ENCODE measurements around the gene TMEM138. TPM values are rescaled to one million over a fixed set of nuclear protein-coding genes. Genes with fewer than 3 reads are reported as not detected.

Gene TMEM138
- total RNA-seq, 1 experiment from 2014 or later, result 38.8 TPM

- TF ChIP-seq ZNF512 (CRISPR knock-in tag; IDR thresholded peaks at IDR 0.05; ENCODE audit: borderline replicate concordance) (no peak), RELA (CRISPR knock-in tag; IDR thresholded peaks at IDR 0.05; ENCODE audit: borderline replicate concordance) (no peak), SMAD3 (CRISPR knock-in tag; IDR thresholded peaks at IDR 0.05; ENCODE audit: borderline replicate concordance) (peak; percentile 60; the same call in 1 of the 2 replicates), HMGA2 (CRISPR knock-in tag; IDR thresholded peaks at IDR 0.05) (no peak), STAT6 (CRISPR knock-in tag; conservative IDR thresholded peaks at IDR 0.05; ENCODE audit: low read depth) (no peak)
Observed at GRCh38 chr11:61361741-61362541, at the start of gene TMEM138, which contains the start of gene CYB561A3 (continued).

GRCh38 chr11:61315260-61315659 is 46.9 kb upstream of the TMEM138 start:
- ATAC-seq (no peak), DNase-seq (ENCODE audit: low spot score) (no peak)
- Mint-ChIP-seq H3K36me3 (peaks cover 63% of the 10 kb centered on the region), H3K4me3 (no peak overlapping the region), H3K27ac (no peak overlapping the region), H3K27me3 (ENCODE audit: low read depth) (no peaks in the 10 kb centered on the region), H3K9me3 (no peaks in the 10 kb centered on the region), H3K4me1 (no peaks in the 10 kb centered on the region)
- ChIA-PET POLR2A (no interaction called here), CTCF (interaction anchor here (0.7 kb wide), 1 partner anchor 1024 kb away, joined by 3 read pairs; no protein-coding TSS in a partner anchor)
- TF ChIP-seq IRF2 (CRISPR knock-in tag; IDR thresholded peaks at IDR 0.05; ENCODE audit: borderline replicate concordance, low read depth), result no peak
- TF ChIP-seq FOXJ3 (CRISPR knock-in tag; IDR thresholded peaks at IDR 0.05; ENCODE audit: borderline replicate concordance), result no peak
- no peak for TF ChIP-seq MXD4 (CRISPR knock-in tag; IDR thresholded peaks at IDR 0.05; ENCODE audit: borderline replicate concordance)
- no peak for TF ChIP-seq EMX1 (CRISPR knock-in tag; IDR thresholded peaks at IDR 0.05)
- no peak for TF ChIP-seq FOXK1 (CRISPR knock-in tag; IDR thresholded peaks at IDR 0.05)
- no peak for TF ChIP-seq ZNF317 (CRISPR knock-in tag; IDR thresholded peaks at IDR 0.05; ENCODE audit: borderline replicate concordance, low read depth)
- no peak for TF ChIP-seq ZMAT4 (CRISPR knock-in tag; IDR thresholded peaks at IDR 0.05)

GRCh38 chr11:61325649-61326414 is 36.3 kb upstream of the TMEM138 start:
- POLR2A ChIA-PET, result interaction anchor here (0.5 kb wide), 2 partner anchors 93 to 101 kb away, joined by 3 to 5 read pairs; no protein-coding TSS in a partner anchor
- no peak for DNase-seq (ENCODE audit: low spot score)
- H3K27me3 Mint-ChIP-seq (ENCODE audit: low read depth), result no peaks in the 10 kb centered on the region
- H3K4me3 Mint-ChIP-seq, result no peak overlapping the region
- H3K4me1 Mint-ChIP-seq, result no peaks in the 10 kb centered on the region; the same call in 1 of the 2 replicates
- ATAC-seq, result no peak
- no peak overlapping the region; the same call in 1 of the 2 replicates for H3K27ac Mint-ChIP-seq
- H3K36me3 Mint-ChIP-seq, result peaks cover 74% of the 10 kb centered on the region
- CTCF ChIA-PET, result no interaction called here
- no peaks in the 10 kb centered on the region for H3K9me3 Mint-ChIP-seq
- TF ChIP-seq CTCF (IDR thresholded peaks at IDR 0.05) (no peak), ZNF263 (CRISPR knock-in tag; IDR thresholded peaks at IDR 0.05; ENCODE audit: low read depth) (no peak), HMGXB4 (CRISPR knock-in tag; IDR thresholded peaks at IDR 0.05) (no peak), SMAD4 (CRISPR knock-in tag; IDR thresholded peaks at IDR 0.05) (no peak), USF2 (CRISPR knock-in tag; IDR thresholded peaks at IDR 0.05) (no peak), ATF6 (CRISPR knock-in tag; IDR thresholded peaks at IDR 0.05) (no peak)
